Smooth muscle cell (in vitro differentiated cells): Measurements from ENCODE around the gene STX11. TPM values are rescaled to one million over a fixed set of nuclear protein-coding genes. Genes with fewer than 3 reads are reported as not detected.

Experiments used
- DNase-seq: peaks from one replicate; lab custom pipeline; 2025; ENCODE audit not compliant: unreplicated experiment; lab: John Stamatoyannopoulos, UW
- H2AFZ ChIP-seq: fragments of 200-600 bp; sonication (generic); 2 replicates; pipeline ENCODE4 v1.6.0; 2016; ENCODE audit warnings: antibody characterized with exemption, low read depth, mild to moderate bottlenecking
- H3F3A ChIP-seq: fragments of 200-600 bp; sonication (generic); 2 replicates; pipeline ENCODE4 v1.6.0; 2017; ENCODE audit warnings: antibody characterized with exemption, low read depth
- H3K27ac ChIP-seq: fragments of 200-600 bp; sonication (generic); 2 replicates; pipeline ENCODE4 v1.5.1; 2016; ENCODE audit warnings: low read depth, mild to moderate bottlenecking
- H3K27me3 ChIP-seq: fragments of 200-600 bp; sonication (generic); 2 replicates; pipeline ENCODE4 v1.6.1; 2016; ENCODE audit warnings: low read depth, mild to moderate bottlenecking
- H3K36me3 ChIP-seq: fragments of 200-600 bp; sonication (generic); 2 replicates; pipeline ENCODE4 v1.5.1; 2016; ENCODE audit warnings: low read depth
- H3K4me1 ChIP-seq: fragments of 200-600 bp; sonication (generic); 2 replicates; pipeline ENCODE4 v1.5.1; 2016; ENCODE audit warnings: low read depth
- H3K4me2 ChIP-seq: fragments of 200-600 bp; sonication (generic); 2 replicates; pipeline ENCODE4 v1.6.0; 2016; ENCODE audit warnings: mild to moderate bottlenecking
- H3K4me3 ChIP-seq: fragments of 200-600 bp; sonication (generic); 2 replicates; pipeline ENCODE4 v1.5.1; 2016; ENCODE audit warnings: mild to moderate bottlenecking
- H3K79me2 ChIP-seq: fragments of 200-600 bp; sonication (generic); 2 replicates; pipeline ENCODE4 v1.6.0; 2016; ENCODE audit warnings: low read depth, mild to moderate bottlenecking
- H3K9ac ChIP-seq: fragments of 200-600 bp; sonication (generic); 2 replicates; pipeline ENCODE4 v1.6.0; 2016; ENCODE audit warnings: low read depth
- H3K9me3 ChIP-seq: fragments of 200-600 bp; sonication (generic); replicated peaks from 2 replicates; pipeline ENCODE4 v1.5.1; 2016; ENCODE audit warnings: low read depth
- H4K20me1 ChIP-seq: fragments of 200-600 bp; sonication (generic); 2 replicates; pipeline ENCODE4 v1.6.0; 2016; ENCODE audit warnings: low read depth
- CTCF ChIP-seq: fragments of 200-600 bp; sonication (generic); IDR thresholded peaks from 2 replicates; pipeline ENCODE4 v1.5.1; 2017; ENCODE audit warnings: borderline replicate concordance, mild to moderate bottlenecking, antibody characterized with exemption; ENCODE audit not compliant: insufficient read depth, poor library complexity, severe bottlenecking
- WGBS: methylation state at CpG from one replicate; pipeline ENCODE4 v1.1.7; 2016; ENCODE audit warnings: low lambda C conversion rate; 5-methylcytosine and 5-hydroxymethylcytosine counted together
- polyA plus RNA-seq: library from polyadenylated mRNA; unstranded; fragments of >200 nt; fragmentation: Nextera tagmentation; extraction: Ambion mirVana; gene quantifications from 2 replicates; pipeline ENCODE4 v1.2.1, GENCODE V29; 2016
- total RNA-seq: library from RNA; depleted of rRNA; stranded (reverse); fragments of >200 nt; gene quantifications from 2 replicates; pipeline ENCODE4 v1.2.3, GENCODE V29; 2014

Gene STX11
- total and polyA plus RNA-seq, 2 experiments from 2014 or later, result 0.53 to 0.72 TPM

DNA sequence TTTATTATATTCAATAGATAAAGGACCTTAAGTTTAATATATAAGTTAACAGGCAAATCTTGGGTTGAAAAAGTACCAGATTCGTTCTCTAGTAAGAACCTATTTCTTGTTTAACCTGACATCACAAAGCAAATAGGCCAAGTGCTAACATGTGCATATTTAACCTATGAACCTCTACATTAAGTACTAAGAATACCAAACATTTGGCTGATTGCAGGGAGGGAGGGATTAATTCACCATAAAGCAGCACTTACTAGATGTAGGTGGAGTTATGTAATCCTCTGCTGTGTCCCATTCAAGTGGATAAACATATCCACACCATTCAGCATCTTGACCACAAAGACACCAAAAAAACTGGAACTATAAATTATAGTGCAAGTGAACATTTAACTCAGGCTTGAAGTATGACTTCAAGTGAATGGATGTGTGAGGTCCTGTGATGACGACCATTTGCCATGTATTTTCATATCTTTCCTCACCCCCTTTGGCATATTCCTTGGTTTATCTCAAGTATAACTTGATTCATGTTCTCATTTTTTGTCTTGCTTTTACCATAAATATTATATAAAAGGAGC lies 10.2 kb downstream of the STX11 start:
- no peak overlapping the region for H3K27ac ChIP-seq
- H3K36me3 ChIP-seq, result no peaks in the 10 kb centered on the region
- no peak overlapping the region for H3K4me2 ChIP-seq
- H3K4me3 ChIP-seq, result no peak overlapping the region
- H3K27me3 ChIP-seq, result no peaks in the 10 kb centered on the region
- H3K9me3 ChIP-seq, result no peaks in the 10 kb centered on the region
- H3K9ac ChIP-seq, result no peak overlapping the region
- no peak for DNase-seq
- H2AFZ ChIP-seq, result no peak overlapping the region
- H3K4me1 ChIP-seq, result peaks cover 6% of the 10 kb centered on the region
- H3F3A ChIP-seq, result no peaks in the 10 kb centered on the region
- 98% methylated on average over 2 of the region's 2 CpGs for WGBS
- no peaks in the 10 kb centered on the region for H4K20me1 ChIP-seq
- TF ChIP-seq CTCF, result no peak
- H3K79me2 ChIP-seq, result no peaks in the 10 kb centered on the region

DNA sequence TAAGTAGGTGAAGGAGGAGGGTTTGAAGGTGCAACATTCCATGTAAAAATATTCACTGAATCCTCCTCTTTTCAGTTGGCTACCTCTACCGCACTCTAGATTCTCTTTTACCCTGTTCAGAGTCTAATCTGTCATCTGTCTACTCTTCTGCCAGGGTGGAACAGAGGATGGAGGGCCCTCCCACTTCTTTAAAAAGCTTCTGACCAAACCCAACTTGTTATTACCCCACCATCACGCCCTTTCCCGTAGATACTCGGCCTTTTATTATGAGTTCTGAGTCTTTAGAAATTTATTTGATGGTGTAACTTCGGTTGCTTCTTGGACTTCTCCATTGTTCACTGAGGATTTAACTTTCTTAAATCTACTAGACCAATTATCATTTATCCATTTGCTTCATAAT lies 11.7 kb downstream of the STX11 start:
- peaks cover 6% of the 10 kb centered on the region for H3K4me1 ChIP-seq
- no peaks in the 10 kb centered on the region for H3K36me3 ChIP-seq
- no peak overlapping the region for H3K4me2 ChIP-seq
- no peaks in the 10 kb centered on the region for H3F3A ChIP-seq
- H4K20me1 ChIP-seq, result no peaks in the 10 kb centered on the region
- TF ChIP-seq CTCF, result no peak
- no peak for DNase-seq
- H2AFZ ChIP-seq, result no peak overlapping the region
- no peaks in the 10 kb centered on the region for H3K79me2 ChIP-seq
- H3K27ac ChIP-seq, result no peak overlapping the region
- no peaks in the 10 kb centered on the region for H3K9me3 ChIP-seq
- 95% methylated on average over 5 of the region's 5 CpGs for WGBS
- no peak overlapping the region for H3K4me3 ChIP-seq
- no peak overlapping the region for H3K9ac ChIP-seq
- H3K27me3 ChIP-seq, result no peaks in the 10 kb centered on the region

- no peaks in the 10 kb centered on the region for H3K27me3 ChIP-seq
- no peaks in the 10 kb centered on the region for H3F3A ChIP-seq
- no peak overlapping the region for H3K4me2 ChIP-seq
- no peaks in the 10 kb centered on the region for H3K79me2 ChIP-seq
- H3K36me3 ChIP-seq, result no peaks in the 10 kb centered on the region
- no peak overlapping the region for H3K27ac ChIP-seq
- H2AFZ ChIP-seq, result no peak overlapping the region
- 97% methylated on average over 7 of the region's 7 CpGs for WGBS
- no peak overlapping the region for H3K4me3 ChIP-seq
- H3K4me1 ChIP-seq, result peaks cover 3% of the 10 kb centered on the region
- no peak for TF ChIP-seq CTCF
- no peaks in the 10 kb centered on the region for H4K20me1 ChIP-seq
- H3K9ac ChIP-seq, result no peak overlapping the region
- no peaks in the 10 kb centered on the region for H3K9me3 ChIP-seq
- no peak for DNase-seq
Observed at GRCh38 chr6:144162977-144163376, 12.7 kb downstream of the STX11 start.

DNA sequence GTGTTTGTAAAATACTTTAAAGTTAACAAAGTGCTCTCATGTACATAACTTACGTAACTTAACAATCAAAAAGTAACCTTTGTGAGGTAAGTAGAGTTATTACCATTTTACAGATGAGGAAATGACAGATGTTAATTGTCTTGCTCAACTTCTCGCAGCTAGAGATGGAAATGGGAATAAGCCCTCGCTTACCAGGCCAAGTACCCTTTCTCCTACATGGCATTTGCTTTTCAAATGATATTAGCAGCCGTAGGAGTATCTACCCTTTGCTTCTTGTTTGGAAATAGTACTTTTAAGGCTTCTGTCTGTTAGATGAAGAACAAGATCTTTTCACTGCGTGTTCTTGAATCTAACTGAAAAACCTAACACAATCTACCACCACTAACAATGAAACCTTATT lies 15.5 kb downstream of the STX11 start:
- H3K27ac ChIP-seq, result no peak overlapping the region
- H3K4me1 ChIP-seq, result no peaks in the 10 kb centered on the region
- no peaks in the 10 kb centered on the region for H4K20me1 ChIP-seq
- H3K4me2 ChIP-seq, result no peak overlapping the region
- no peaks in the 10 kb centered on the region for H3K79me2 ChIP-seq
- no peak overlapping the region for H3K4me3 ChIP-seq
- H3K36me3 ChIP-seq, result no peaks in the 10 kb centered on the region
- 92% methylated on average over 5 of the region's 5 CpGs for WGBS
- DNase-seq, result no peak
- H2AFZ ChIP-seq, result no peak overlapping the region
- no peaks in the 10 kb centered on the region for H3F3A ChIP-seq
- no peaks in the 10 kb centered on the region for H3K27me3 ChIP-seq
- no peak overlapping the region for H3K9ac ChIP-seq
- H3K9me3 ChIP-seq, result no peaks in the 10 kb centered on the region
- TF ChIP-seq CTCF, result no peak
